ENCODE measurements around the gene GINS2. TPM values are rescaled to one million over a fixed set of nuclear protein-coding genes. Genes with fewer than 3 reads are reported as not detected.
A peak's percentile ranks its signal among the peaks of the same experiment; 100 is the strongest.

GINS2 gene
- total RNA-seq, 1 donor from 2014 or later = 9.1 TPM

DNA sequence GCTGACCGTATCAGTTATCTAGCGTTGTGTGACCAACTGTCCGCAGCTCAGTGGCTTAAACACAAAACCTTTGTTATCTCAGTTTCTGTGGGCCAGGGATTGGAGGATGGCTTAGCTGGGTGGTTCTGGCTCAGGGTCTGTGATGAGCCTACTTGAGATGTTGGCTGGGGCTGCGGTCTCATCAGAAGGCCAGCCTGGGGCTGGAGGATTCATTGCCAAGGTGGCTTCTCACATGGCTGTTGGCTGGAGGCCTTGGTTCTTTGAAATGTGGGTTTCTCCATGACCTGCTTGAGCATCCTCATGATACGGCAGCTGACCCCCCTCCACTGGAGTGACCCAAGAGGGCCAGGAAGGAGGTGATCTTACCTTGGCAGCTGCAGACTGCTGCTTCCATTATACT is 58.9 kb downstream of the GINS2 start:
- TF ChIP-seq, protein P1, sequence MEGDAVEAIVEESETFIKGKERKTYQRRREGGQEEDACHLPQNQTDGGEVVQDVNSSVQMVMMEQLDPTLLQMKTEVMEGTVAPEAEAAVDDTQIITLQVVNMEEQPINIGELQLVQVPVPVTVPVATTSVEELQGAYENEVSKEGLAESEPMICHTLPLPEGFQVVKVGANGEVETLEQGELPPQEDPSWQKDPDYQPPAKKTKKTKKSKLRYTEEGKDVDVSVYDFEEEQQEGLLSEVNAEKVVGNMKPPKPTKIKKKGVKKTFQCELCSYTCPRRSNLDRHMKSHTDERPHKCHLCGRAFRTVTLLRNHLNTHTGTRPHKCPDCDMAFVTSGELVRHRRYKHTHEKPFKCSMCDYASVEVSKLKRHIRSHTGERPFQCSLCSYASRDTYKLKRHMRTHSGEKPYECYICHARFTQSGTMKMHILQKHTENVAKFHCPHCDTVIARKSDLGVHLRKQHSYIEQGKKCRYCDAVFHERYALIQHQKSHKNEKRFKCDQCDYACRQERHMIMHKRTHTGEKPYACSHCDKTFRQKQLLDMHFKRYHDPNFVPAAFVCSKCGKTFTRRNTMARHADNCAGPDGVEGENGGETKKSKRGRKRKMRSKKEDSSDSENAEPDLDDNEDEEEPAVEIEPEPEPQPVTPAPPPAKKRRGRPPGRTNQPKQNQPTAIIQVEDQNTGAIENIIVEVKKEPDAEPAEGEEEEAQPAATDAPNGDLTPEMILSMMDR (IDR thresholded peaks at IDR 0.05; ENCODE audit: unreplicated experiment) = no peak
- H3K9me3 Mint-ChIP-seq (ENCODE audit: unreplicated experiment) = no peaks in the 10 kb centered on the region
- peak overlapping the region; percentile 47 for H3K4me3 Mint-ChIP-seq (ENCODE audit: unreplicated experiment)
- H3K36me3 Mint-ChIP-seq (ENCODE audit: low read depth, unreplicated experiment) = peaks cover 6% of the 10 kb centered on the region
- H3K27ac Mint-ChIP-seq (ENCODE audit: unreplicated experiment) = no peak overlapping the region
- peaks cover 9% of the 10 kb centered on the region for H3K27me3 Mint-ChIP-seq (ENCODE audit: unreplicated experiment)
- peaks cover 3% of the 10 kb centered on the region for H3K4me1 Mint-ChIP-seq (ENCODE audit: unreplicated experiment)
- DNase-seq (ENCODE audit: low spot score) = no peak

DNA sequence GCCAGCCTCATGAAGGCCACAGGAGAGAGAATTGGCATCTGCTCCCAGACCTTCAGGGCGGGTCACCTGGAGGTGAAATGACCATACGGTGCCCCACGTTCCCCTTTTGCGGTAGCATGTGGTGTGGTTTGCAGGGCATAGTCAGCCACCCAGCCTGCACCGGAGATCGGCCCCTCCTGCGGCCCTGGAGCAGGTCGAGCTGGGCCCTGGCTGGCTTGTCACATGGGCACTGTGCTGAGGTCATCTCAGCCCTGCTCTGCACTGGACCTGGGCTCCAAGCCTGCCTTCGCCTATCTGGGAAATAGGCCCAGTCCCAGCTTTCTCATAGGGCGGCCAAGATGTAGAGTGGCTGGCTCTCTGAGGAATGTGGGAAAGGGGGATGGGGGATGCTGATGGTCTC is 59.4 kb downstream of the GINS2 start:
- DNase-seq (ENCODE audit: low spot score) = no peak
- no peaks in the 10 kb centered on the region for H3K9me3 Mint-ChIP-seq (ENCODE audit: unreplicated experiment)
- TF ChIP-seq, protein P1 (IDR thresholded peaks at IDR 0.05; ENCODE audit: unreplicated experiment) = no peak
- peaks cover 9% of the 10 kb centered on the region for H3K27me3 Mint-ChIP-seq (ENCODE audit: unreplicated experiment)
- H3K4me3 Mint-ChIP-seq (ENCODE audit: unreplicated experiment) = peak overlapping the region; percentile 47
- H3K27ac Mint-ChIP-seq (ENCODE audit: unreplicated experiment) = no peak overlapping the region
- H3K4me1 Mint-ChIP-seq (ENCODE audit: unreplicated experiment) = peaks cover 3% of the 10 kb centered on the region
- peaks cover 6% of the 10 kb centered on the region for H3K36me3 Mint-ChIP-seq (ENCODE audit: low read depth, unreplicated experiment)

DNA sequence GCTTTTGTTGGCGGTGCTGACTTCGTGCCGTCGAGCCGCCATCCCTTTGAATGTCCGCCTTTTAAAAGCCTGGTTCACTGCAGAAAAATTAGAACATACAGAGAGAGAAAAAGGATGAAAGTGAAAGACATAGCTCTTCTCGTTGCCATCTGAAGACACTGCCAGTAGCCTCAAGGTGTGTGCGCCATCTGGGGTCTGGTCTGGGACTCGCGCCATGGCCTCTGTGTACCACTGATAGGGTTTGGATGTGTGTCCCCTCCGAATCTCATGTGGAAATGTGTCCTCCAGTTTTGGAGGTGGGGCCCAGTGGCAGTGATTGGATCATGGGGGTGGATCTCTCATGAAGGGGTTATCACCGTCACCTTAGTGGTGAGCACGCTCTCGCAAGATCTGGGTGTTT is 60.1 kb downstream of the GINS2 start:
- no peak overlapping the region for H3K27ac Mint-ChIP-seq (ENCODE audit: unreplicated experiment)

DNA sequence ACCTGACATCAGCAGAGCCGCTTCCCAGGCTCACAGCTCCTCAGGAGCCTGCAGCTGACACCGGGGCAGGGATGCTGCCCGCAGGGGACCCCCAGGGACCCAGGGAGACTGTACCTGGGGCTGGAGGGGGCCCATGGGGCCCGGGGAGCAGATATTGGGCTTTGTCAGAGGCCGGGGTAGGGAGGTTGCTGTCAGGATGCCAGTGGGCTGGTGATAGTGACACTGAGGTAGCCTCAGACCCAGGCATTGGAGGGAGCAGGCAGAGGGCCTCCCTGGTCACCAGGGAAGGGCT is 60.5 kb downstream of the GINS2 start:
- peaks cover 11% of the 10 kb centered on the region for H3K27me3 Mint-ChIP-seq (ENCODE audit: unreplicated experiment)
- DNase-seq (ENCODE audit: low spot score) = no peak
- peaks cover 6% of the 10 kb centered on the region for H3K36me3 Mint-ChIP-seq (ENCODE audit: low read depth, unreplicated experiment)
- no peak overlapping the region for H3K27ac Mint-ChIP-seq (ENCODE audit: unreplicated experiment)
- TF ChIP-seq, protein P1 (IDR thresholded peaks at IDR 0.05; ENCODE audit: unreplicated experiment) = no peak
- no peak overlapping the region for H3K4me3 Mint-ChIP-seq (ENCODE audit: unreplicated experiment)
- H3K9me3 Mint-ChIP-seq (ENCODE audit: unreplicated experiment) = no peaks in the 10 kb centered on the region
- H3K4me1 Mint-ChIP-seq (ENCODE audit: unreplicated experiment) = peaks cover 3% of the 10 kb centered on the region

More for the DNA sequence above, 60.1 kb downstream of the GINS2 start:
- Mint-ChIP-seq H3K4me3 (ENCODE audit: unreplicated experiment) (no peak overlapping the region), H3K4me1 (ENCODE audit: unreplicated experiment) (peaks cover 3% of the 10 kb centered on the region), H3K27me3 (ENCODE audit: unreplicated experiment) (peaks cover 10% of the 10 kb centered on the region), H3K36me3 (ENCODE audit: low read depth, unreplicated experiment) (peaks cover 6% of the 10 kb centered on the region), H3K9me3 (ENCODE audit: unreplicated experiment) (no peaks in the 10 kb centered on the region)
- TF ChIP-seq, protein P1 (IDR thresholded peaks at IDR 0.05; ENCODE audit: unreplicated experiment) = no peak
- DNase-seq (ENCODE audit: low spot score) = no peak

DNA sequence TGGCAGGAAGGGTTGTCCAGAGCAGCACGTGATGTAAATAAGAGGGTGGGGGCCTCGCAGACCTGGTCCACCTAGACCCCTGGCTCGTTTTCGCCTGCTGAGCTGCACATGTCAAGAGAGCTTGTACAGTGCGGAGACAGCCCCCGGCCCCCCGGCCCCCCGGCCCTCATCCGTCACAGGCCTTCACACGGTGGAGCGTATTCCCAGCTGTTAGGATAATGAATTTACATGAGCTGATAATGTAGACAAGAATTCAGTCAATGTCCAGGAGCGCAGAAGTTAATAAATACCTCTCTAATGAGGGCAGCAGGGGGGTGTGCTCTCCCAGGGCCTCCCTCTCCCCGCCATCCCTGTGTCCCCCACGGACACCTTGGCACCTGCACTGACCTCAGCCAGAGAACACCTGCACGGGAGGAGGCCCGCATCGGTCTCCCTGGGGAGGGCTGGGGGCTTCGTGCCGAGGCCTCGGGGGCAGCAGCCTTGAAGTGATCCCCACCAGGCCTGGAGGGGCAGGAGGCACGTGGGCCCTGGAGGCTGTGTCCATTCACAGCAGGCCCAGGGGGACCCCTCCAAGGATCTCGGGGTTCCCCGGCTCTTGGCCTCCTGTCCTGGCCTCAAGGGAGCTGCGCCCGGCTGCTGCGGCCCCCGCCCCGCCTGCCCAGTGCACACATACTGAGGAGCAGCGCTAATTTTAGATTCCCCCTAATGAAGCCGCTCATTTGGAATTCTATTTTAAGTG is 61.1 kb downstream of the GINS2 start:
- no peak overlapping the region for H3K4me3 Mint-ChIP-seq (ENCODE audit: unreplicated experiment)
- H3K27ac Mint-ChIP-seq (ENCODE audit: unreplicated experiment) = no peak overlapping the region
- peaks cover 6% of the 10 kb centered on the region for H3K36me3 Mint-ChIP-seq (ENCODE audit: low read depth, unreplicated experiment)
- peaks cover 3% of the 10 kb centered on the region for H3K4me1 Mint-ChIP-seq (ENCODE audit: unreplicated experiment)
- DNase-seq (ENCODE audit: low spot score) = no peak
- H3K9me3 Mint-ChIP-seq (ENCODE audit: unreplicated experiment) = no peaks in the 10 kb centered on the region
- TF ChIP-seq, protein P1 (IDR thresholded peaks at IDR 0.05; ENCODE audit: unreplicated experiment) = no peak
- peaks cover 11% of the 10 kb centered on the region for H3K27me3 Mint-ChIP-seq (ENCODE audit: unreplicated experiment)

Measured in endothelial cell (in vitro differentiated cells).